Activated CD8-positive, alpha-beta memory T cell treated with anti-CD3 and anti-CD28 coated beads for 1 hour (primary cell): ENCODE results near the gene CRYL1.

Experiments used
- DNase-seq, 2 donors: peaks; one replicate each; pipeline ENCODE4 v3.0.0-alpha.2; 2020; ENCODE audit warnings: low read depth in 1 of 2; ENCODE audit errors: extremely low read depth in 1 of 2

CRYL1 gene

GRCh38 chr13:20428666-20429644, 96.7 kb downstream of the CRYL1 start:
- no peak for DNase-seq

- no peak for DNase-seq
Observed at GRCh38 chr13:20426766-20427448, 98.8 kb downstream of the CRYL1 start.

- DNase-seq = no peak
Observed at GRCh38 chr13:20425819-20426219, 99.8 kb downstream of the CRYL1 start.

GRCh38 chr13:20424949-20425348, 100.7 kb downstream of the CRYL1 start:
- no peak for DNase-seq

GRCh38 chr13:20424559-20424852, 101.2 kb downstream of the CRYL1 start:
- DNase-seq = no peak

- DNase-seq = no peak
Observed at GRCh38 chr13:20422362-20422761, 103.3 kb downstream of the CRYL1 start.

- no peak for DNase-seq
Observed at GRCh38 chr13:20420938-20421337, 104.7 kb downstream of the CRYL1 start.

GRCh38 chr13:20418953-20419352, 106.7 kb downstream of the CRYL1 start:
- DNase-seq = no peak

GRCh38 chr13:20416223-20416745, 109.4 kb downstream of the CRYL1 start:
- DNase-seq = no peak

GRCh38 chr13:20415694-20416107, 110.0 kb downstream of the CRYL1 start:
- no peak for DNase-seq

GRCh38 chr13:20415306-20415679, 110.4 kb downstream of the CRYL1 start:
- DNase-seq = no peak

- DNase-seq = no peak
Observed at GRCh38 chr13:20414546-20415305, 110.9 kb downstream of the CRYL1 start.

- DNase-seq = no peak
Observed at GRCh38 chr13:20412691-20413355, 112.8 kb downstream of the CRYL1 start.

- DNase-seq = no peak
Observed at GRCh38 chr13:20411638-20412342, 113.9 kb downstream of the CRYL1 start.

- no peak for DNase-seq
Observed at GRCh38 chr13:20410726-20411125, 114.9 kb downstream of the CRYL1 start.

- DNase-seq = no peak
Observed at GRCh38 chr13:20408181-20408580, 117.5 kb downstream of the CRYL1 start.

- DNase-seq = no peak
Observed at GRCh38 chr13:20407759-20408158, 117.9 kb downstream of the CRYL1 start.

GRCh38 chr13:20405691-20406090, 120.0 kb downstream of the CRYL1 start:
- DNase-seq = no peak

- DNase-seq = no peak
Observed at GRCh38 chr13:20404488-20405222, 121.0 kb downstream of the CRYL1 start.
